Neural cell (in vitro differentiated cells): ENCODE results near the gene ELOB.

Experiments
- CTCF ChIP-seq: fragments of 450-650 bp; IDR thresholded peaks from 2 replicates; pipeline ENCODE4 v1.5.1; 2014; ENCODE audit warnings: antibody characterized with exemption, mild to moderate bottlenecking, moderate library complexity; ENCODE audit not compliant: poor library complexity, severe bottlenecking
- EP300 ChIP-seq: fragments of 450-650 bp; conservative IDR thresholded peaks from 2 replicates; pipeline ENCODE4 v1.6.1; 2014; ENCODE audit warnings: antibody characterized with exemption, mild to moderate bottlenecking, moderate library complexity; ENCODE audit not compliant: poor library complexity, severe bottlenecking
- EZH2 ChIP-seq: fragments of 200-600, 300-800 bp; shearing (Covaris generic), sonication (generic); IDR thresholded peaks from 2 replicates; pipeline ENCODE4 v1.6.1; 2014; ENCODE audit warnings: antibody characterized with exemption, low read length, borderline replicate concordance, mild to moderate bottlenecking; ENCODE audit not compliant: insufficient read depth, poor library complexity, severe bottlenecking
- MXI1 ChIP-seq: fragments of 450-650 bp; conservative IDR thresholded peaks from 2 replicates; pipeline ENCODE4 v1.6.1; 2014; ENCODE audit warnings: antibody characterized with exemption, mild to moderate bottlenecking; ENCODE audit not compliant: poor library complexity, severe bottlenecking
- POLR2AphosphoS5 ChIP-seq: IDR thresholded peaks from 2 replicates; pipeline ENCODE4 v1.6.1; 2012
- RAD21 ChIP-seq: fragments of 450-650 bp; conservative IDR thresholded peaks from 2 replicates; pipeline ENCODE4 v1.6.1; 2014; ENCODE audit warnings: antibody characterized with exemption, mild to moderate bottlenecking, moderate library complexity
- REST ChIP-seq: IDR thresholded peaks from 2 replicates; pipeline ENCODE4 v1.6.1; 2012; ENCODE audit warnings: borderline replicate concordance
- SMC3 ChIP-seq: fragments of 450-650 bp; conservative IDR thresholded peaks from 2 replicates; pipeline ENCODE4 v1.6.1; 2014; ENCODE audit warnings: antibody characterized with exemption, mild to moderate bottlenecking, moderate library complexity; ENCODE audit not compliant: poor library complexity

GRCh38 chr16:2787961-2788360 is 10.9 kb upstream of the ELOB start:
- TF ChIP-seq CTCF (no peak), EZH2 (no peak), MXI1 (no peak), SMC3 (no peak), POLR2AphosphoS5 (no peak), RAD21 (no peak), EP300 (no peak), REST (no peak)
